Ishikawa (cell line): Measurements from ENCODE around the gene LHX8.

Experiments
- CEBPB ChIP-seq: IDR thresholded peaks from 2 replicates; pipeline ENCODE4 v1.6.1; 2012
- CREB1 ChIP-seq: IDR thresholded peaks from 2 replicates; pipeline ENCODE4 v1.6.1; 2012; ENCODE audit warnings: low read depth
- EGR1 ChIP-seq: IDR thresholded peaks from 2 replicates; pipeline ENCODE4 v1.6.1; 2012
- EP300 ChIP-seq: IDR thresholded peaks from 2 replicates; pipeline ENCODE4 v1.6.1; 2012; ENCODE audit warnings: borderline replicate concordance
- FOXM1 ChIP-seq: IDR thresholded peaks from 2 replicates; pipeline ENCODE4 v1.6.1; 2012; ENCODE audit warnings: low read depth, borderline replicate concordance
- MAX ChIP-seq: IDR thresholded peaks from 2 replicates; pipeline ENCODE4 v1.6.1; 2012
- NFIC ChIP-seq: IDR thresholded peaks from 2 replicates; pipeline ENCODE4 v1.6.1; 2012
- RAD21 ChIP-seq: IDR thresholded peaks from 2 replicates; pipeline ENCODE4 v1.6.1; 2012; ENCODE audit warnings: low read depth
- TAF1 ChIP-seq: IDR thresholded peaks from 2 replicates; pipeline ENCODE4 v1.6.1; 2012; ENCODE audit warnings: low read depth, mild to moderate bottlenecking
- TCF12 ChIP-seq: IDR thresholded peaks from 2 replicates; pipeline ENCODE4 v1.6.1; 2012; ENCODE audit warnings: low read depth
- TEAD4 ChIP-seq: IDR thresholded peaks from 2 replicates; pipeline ENCODE4 v1.6.1; 2012
- YY1 ChIP-seq: IDR thresholded peaks from 2 replicates; pipeline ENCODE4 v1.6.1; 2012; ENCODE audit warnings: low read depth
- ZBTB7A ChIP-seq: IDR thresholded peaks from 2 replicates; pipeline ENCODE4 v1.6.1; 2012; ENCODE audit warnings: low read depth
- TF ChIP-seq, protein P1 (sequence below): IDR thresholded peaks from 2 replicates; pipeline ENCODE4 v1.6.1; 2012
- TF ChIP-seq, protein P2 (sequence below): IDR thresholded peaks from 2 replicates; pipeline ENCODE4 v1.6.1; 2012; ENCODE audit warnings: low read depth, mild to moderate bottlenecking

The LHX8 gene

GRCh38 chr1:75133750-75134646 is at the start of gene LHX8:
Gene LHX8 (plus strand): TSS chr1:75134388. CDS start chr1:75136615, 2,227 bp downstream.
- no peak for TF ChIP-seq TEAD4
- no peak for TF ChIP-seq TAF1
- TF ChIP-seq NFIC, result no peak
- TF ChIP-seq ZBTB7A, result no peak
- no peak for TF ChIP-seq RAD21

- TF ChIP-seq FOXM1 (no peak), RAD21 (no peak), CEBPB (no peak), TAF1 (no peak), NFIC (no peak), CREB1 (no peak), ZBTB7A (no peak), TEAD4 (no peak), YY1 (no peak), MAX (no peak)
- TF ChIP-seq, protein P1, sequence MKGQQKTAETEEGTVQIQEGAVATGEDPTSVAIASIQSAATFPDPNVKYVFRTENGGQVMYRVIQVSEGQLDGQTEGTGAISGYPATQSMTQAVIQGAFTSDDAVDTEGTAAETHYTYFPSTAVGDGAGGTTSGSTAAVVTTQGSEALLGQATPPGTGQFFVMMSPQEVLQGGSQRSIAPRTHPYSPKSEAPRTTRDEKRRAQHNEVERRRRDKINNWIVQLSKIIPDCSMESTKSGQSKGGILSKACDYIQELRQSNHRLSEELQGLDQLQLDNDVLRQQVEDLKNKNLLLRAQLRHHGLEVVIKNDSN, result no peak
Measured at GRCh38 chr1:75085931-75086330, 48.3 kb upstream of the LHX8 start.

GRCh38 chr1:75087278-75087677 is 46.9 kb upstream of the LHX8 start:
- TF ChIP-seq TEAD4, result no peak
- no peak for TF ChIP-seq EP300
- no peak for TF ChIP-seq CEBPB
- no peak for TF ChIP-seq MAX
- no peak for TF ChIP-seq TCF12
- TF ChIP-seq EGR1, result no peak
- TF ChIP-seq NFIC, result no peak
- no peak for TF ChIP-seq RAD21
- TF ChIP-seq TAF1, result no peak
- TF ChIP-seq, protein P2, sequence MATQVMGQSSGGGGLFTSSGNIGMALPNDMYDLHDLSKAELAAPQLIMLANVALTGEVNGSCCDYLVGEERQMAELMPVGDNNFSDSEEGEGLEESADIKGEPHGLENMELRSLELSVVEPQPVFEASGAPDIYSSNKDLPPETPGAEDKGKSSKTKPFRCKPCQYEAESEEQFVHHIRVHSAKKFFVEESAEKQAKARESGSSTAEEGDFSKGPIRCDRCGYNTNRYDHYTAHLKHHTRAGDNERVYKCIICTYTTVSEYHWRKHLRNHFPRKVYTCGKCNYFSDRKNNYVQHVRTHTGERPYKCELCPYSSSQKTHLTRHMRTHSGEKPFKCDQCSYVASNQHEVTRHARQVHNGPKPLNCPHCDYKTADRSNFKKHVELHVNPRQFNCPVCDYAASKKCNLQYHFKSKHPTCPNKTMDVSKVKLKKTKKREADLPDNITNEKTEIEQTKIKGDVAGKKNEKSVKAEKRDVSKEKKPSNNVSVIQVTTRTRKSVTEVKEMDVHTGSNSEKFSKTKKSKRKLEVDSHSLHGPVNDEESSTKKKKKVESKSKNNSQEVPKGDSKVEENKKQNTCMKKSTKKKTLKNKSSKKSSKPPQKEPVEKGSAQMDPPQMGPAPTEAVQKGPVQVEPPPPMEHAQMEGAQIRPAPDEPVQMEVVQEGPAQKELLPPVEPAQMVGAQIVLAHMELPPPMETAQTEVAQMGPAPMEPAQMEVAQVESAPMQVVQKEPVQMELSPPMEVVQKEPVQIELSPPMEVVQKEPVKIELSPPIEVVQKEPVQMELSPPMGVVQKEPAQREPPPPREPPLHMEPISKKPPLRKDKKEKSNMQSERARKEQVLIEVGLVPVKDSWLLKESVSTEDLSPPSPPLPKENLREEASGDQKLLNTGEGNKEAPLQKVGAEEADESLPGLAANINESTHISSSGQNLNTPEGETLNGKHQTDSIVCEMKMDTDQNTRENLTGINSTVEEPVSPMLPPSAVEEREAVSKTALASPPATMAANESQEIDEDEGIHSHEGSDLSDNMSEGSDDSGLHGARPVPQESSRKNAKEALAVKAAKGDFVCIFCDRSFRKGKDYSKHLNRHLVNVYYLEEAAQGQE, result no peak
- TF ChIP-seq CREB1, result no peak

GRCh38 chr1:75092141-75092540 is 42.0 kb upstream of the LHX8 start:
- TF ChIP-seq ZBTB7A (no peak), YY1 (no peak), NFIC (no peak), FOXM1 (no peak), EGR1 (no peak), EP300 (no peak), RAD21 (no peak), CEBPB (no peak), TCF12 (no peak), TEAD4 (no peak), TAF1 (no peak), MAX (no peak), CREB1 (no peak)
- TF ChIP-seq, protein P1, result no peak
- TF ChIP-seq, protein P2, result no peak

- TF ChIP-seq YY1 (no peak), CREB1 (no peak), EGR1 (no peak), TCF12 (no peak), NFIC (no peak), FOXM1 (no peak), ZBTB7A (no peak), TAF1 (no peak), TEAD4 (no peak), CEBPB (no peak), EP300 (no peak), MAX (no peak), RAD21 (no peak)
- TF ChIP-seq, protein P1, result no peak
- TF ChIP-seq, protein P2, result no peak
Measured at GRCh38 chr1:75097654-75098053, 36.5 kb upstream of the LHX8 start.
